K562 (cell line): Measurements from ENCODE around the gene WIPF1. TPM values are rescaled to one million over a fixed set of nuclear protein-coding genes. Genes with fewer than 3 reads are reported as not detected.
A peak's percentile ranks its signal among the peaks of the same experiment; 100 is the strongest.

Experiments used
- ATF6 ChIP-seq: sonication (generic); formaldehyde crosslinking; IDR thresholded peaks from 2 replicates; pipeline ENCODE4 v1.4.0; 2020; ENCODE audit warnings: mild to moderate bottlenecking, missing genetic modification reagents
- DDX20 ChIP-seq: fragments of 450-650 bp; IDR thresholded peaks from 2 replicates; pipeline ENCODE4 v1.6.1; 2016; ENCODE audit warnings: missing genetic modification characterization, low read depth, mild to moderate bottlenecking, missing compliant biosample characterization, moderate library complexity
- EP400 ChIP-seq: fragments of 450-650 bp; IDR thresholded peaks from 2 replicates; pipeline ENCODE4 v1.6.1; 2017; ENCODE audit warnings: antibody characterized with exemption, mild to moderate bottlenecking, moderate library complexity
- HDAC8 ChIP-seq: fragments of 450-650 bp; IDR thresholded peaks from 2 replicates; pipeline ENCODE4 v1.6.1; 2016; ENCODE audit warnings: mild to moderate bottlenecking, missing genetic modification characterization, moderate library complexity, missing compliant biosample characterization
- LEF1 ChIP-seq: fragments of 450-650 bp; IDR thresholded peaks from 2 replicates; pipeline ENCODE4 v1.6.1; 2016; ENCODE audit warnings: mild to moderate bottlenecking
- MLX ChIP-seq, 2 experiments: fragments of 450-650 bp in 1 of 2; sonication (generic) in 1 of 2; formaldehyde crosslinking; conservative IDR thresholded peaks; 2 replicates each; pipeline versions ENCODE4 v1.4.0 to v1.8.1; 2020 to 2022; ENCODE audit warnings: mild to moderate bottlenecking in 1 of 2, missing genetic modification reagents in 1 of 2
- NFYB ChIP-seq: IDR thresholded peaks from 2 replicates; pipeline ENCODE4 v1.6.1; 2011; ENCODE audit warnings: mild to moderate bottlenecking, moderate library complexity; ENCODE audit not compliant: insufficient read length; ENCODE audit errors: extremely low read depth
- PCBP1 ChIP-seq: fragments of 200-400 bp; formaldehyde crosslinking; IDR thresholded peaks from 2 replicates; pipeline ENCODE4 v1.6.1; 2018; ENCODE audit warnings: mild to moderate bottlenecking, low read depth, low read length; ENCODE audit not compliant: poor library complexity, severe bottlenecking
- PHF8 ChIP-seq: fragments of 200-600 bp; sonication (generic); IDR thresholded peaks from 2 replicates; pipeline ENCODE4 v1.6.1; 2012; ENCODE audit warnings: mixed run types, mild to moderate bottlenecking, inconsistent platforms, low read length, moderate library complexity, borderline replicate concordance
- SMAD1 ChIP-seq: fragments of 150-350 bp; IDR thresholded peaks from 2 replicates; pipeline ENCODE4 v1.6.1; 2014; ENCODE audit warnings: low read length, low read depth; ENCODE audit not compliant: partially characterized antibody
- SMARCC2 ChIP-seq: fragments of 450-650 bp; IDR thresholded peaks from 2 replicates; pipeline ENCODE4 v1.6.1; 2017; ENCODE audit warnings: antibody characterized with exemption, moderate library complexity, mild to moderate bottlenecking, low read depth
- TAF1 ChIP-seq: IDR thresholded peaks from 2 replicates; pipeline ENCODE4 v1.6.1; 2011; ENCODE audit warnings: mild to moderate bottlenecking, low read length, moderate library complexity; ENCODE audit not compliant: insufficient read depth, control insufficient read depth, severe bottlenecking; ENCODE audit errors: extremely low read depth
- ZNF311 ChIP-seq: fragments of 250-450 bp; sonication (Bioruptor Pico); IDR thresholded peaks from 2 replicates; pipeline ENCODE4 v1.4.0; 2020; ENCODE audit warnings: mild to moderate bottlenecking, moderate library complexity
- ZNF347 ChIP-seq: fragments of 450-650 bp; formaldehyde crosslinking; IDR thresholded peaks from 2 replicates; pipeline ENCODE4 v1.4.0; 2020; ENCODE audit warnings: low read depth, mild to moderate bottlenecking, moderate library complexity
- ZNF398 ChIP-seq: fragments of 250-450 bp; sonication (Bioruptor Pico); IDR thresholded peaks from 2 replicates; pipeline ENCODE4 v1.8.0; 2021; ENCODE audit warnings: moderate library complexity, mild to moderate bottlenecking, inconsistent platforms
- ZNF512 ChIP-seq: IDR thresholded peaks from 2 replicates; pipeline ENCODE4 v1.6.1; 2016; ENCODE audit warnings: missing genetic modification characterization, missing compliant biosample characterization
- ZNF668 ChIP-seq: fragments of 250-450 bp; sonication (Bioruptor Pico); IDR thresholded peaks from 2 replicates; pipeline ENCODE4 v1.8.0; 2022; ENCODE audit warnings: mild to moderate bottlenecking, inconsistent platforms
- ZNF778 ChIP-seq: fragments of 450-650 bp; formaldehyde crosslinking; IDR thresholded peaks from 2 replicates; pipeline ENCODE4 v1.4.0; 2020; ENCODE audit warnings: mild to moderate bottlenecking, moderate library complexity
- polyA plus RNA-seq, 8 experiments: library from polyadenylated mRNA; depleted of rRNA in 4 of 8; stranded (reverse) in 5 of 8; unstranded in 3 of 8; fragments of >200 nt; fragmentation: Nextera tagmentation in 2 of 8; fragmentation: Illumina TruSeq in 1 of 8; extraction: Ambion mirVana in 2 of 8; extraction: Trizol in 1 of 8; gene quantifications; 2 replicates each; pipeline versions ENCODE4 v1.2.1 to v1.2.3, GENCODE V29; 2011 to 2014; ENCODE audit warnings: inconsistent platforms in 1 of 8, missing spikeins in 1 of 8
- total RNA-seq, 7 experiments: library from RNA; depleted of rRNA in 6 of 7; stranded (reverse); fragments of >200 nt in 6 of 7; fragmentation: Illumina TruSeq in 2 of 7; extraction: Trizol in 2 of 7; gene quantifications; 2 replicates each; pipeline versions ENCODE4 v1.2.1 to v1.2.3, GENCODE V29; 2011 to 2021; ENCODE audit warnings: low replicate concordance in 1 of 7

Gene WIPF1
- total and polyA plus RNA-seq, 9 of the 15 experiments (the other 6 are each of a cell fraction or from before 2014, with no cell fraction given): 0.54 to 4.9 (median 2.4) TPM

GRCh38 chr2:174546519-174547506, 50.8 kb downstream of the WIPF1 start (continued):
- TF ChIP-seq DDX20 (tag) (no peak), ZNF347 (no peak), PHF8 (peak; percentile 40), SMARCC2 (no peak), ATF6 (CRISPR knock-in tag) (no peak), SMAD1 (no peak), MLX (CRISPR knock-in tag; conservative IDR thresholded peaks at IDR 0.05) (no peak), ZNF311 (CRISPR knock-in tag) (0 out of 2 replicates have a peak, but pooled peaks have one; percentile 40), PCBP1 (no peak), ZNF778 (CRISPR knock-in tag) (no peak), HDAC8 (no peak), TAF1 (peak; percentile 19), EP400 (peak; percentile 36; the same call in 1 of the 2 replicates), ZNF668 (CRISPR knock-in tag) (no peak), ZNF512 (tag) (no peak), LEF1 (no peak), NFYB (no peak), ZNF398 (CRISPR knock-in tag) (no peak)
